HL-60 (cell line): Measurements from ENCODE around the gene LIM2.

Experiments
- DNase-seq, 2 experiments: peaks; one replicate each; pipeline ENCODE4 v3.0.0-alpha.2; 2010 to 2020; ENCODE audit warnings: low read depth in 1 of 2, low spot score in 1 of 2
- H3K27ac ChIP-seq: fragments of 250-450 bp; sonication (Bioruptor Pico); replicated peaks from 2 replicates; pipeline ENCODE4 v1.5.1; 2020; ENCODE audit warnings: mild to moderate bottlenecking, moderate library complexity
- H3K27me3 ChIP-seq: fragments of 250-450 bp; sonication (Bioruptor Pico); 2 replicates; pipeline ENCODE4 v1.5.1; 2021; ENCODE audit warnings: mild to moderate bottlenecking, moderate library complexity; ENCODE audit not compliant: insufficient read depth, poor library complexity, severe bottlenecking
- H3K4me3 ChIP-seq: replicated peaks from 2 replicates; pipeline ENCODE4 v1.5.1; 2011; ENCODE audit warnings: mild to moderate bottlenecking, control low read depth, low read length; ENCODE audit not compliant: insufficient read depth
- CTCF ChIP-seq: IDR thresholded peaks from one replicate; pipeline ENCODE4 v1.5.1; 2011; ENCODE audit warnings: low read length, control low read depth, inconsistent platforms; ENCODE audit not compliant: insufficient read depth
- GABPA ChIP-seq: IDR thresholded peaks from 2 replicates; pipeline ENCODE4 v1.6.1; 2012; ENCODE audit warnings: low read depth
- POLR2AphosphoS5 ChIP-seq: IDR thresholded peaks from 2 replicates; pipeline ENCODE4 v1.6.1; 2012; ENCODE audit warnings: low read depth
- REST ChIP-seq: IDR thresholded peaks from 2 replicates; pipeline ENCODE4 v1.6.1; 2012; ENCODE audit warnings: low read depth; ENCODE audit not compliant: insufficient replicate concordance
- SPI1 ChIP-seq: IDR thresholded peaks from 2 replicates; pipeline ENCODE4 v1.6.1; 2012; ENCODE audit warnings: low read depth, mild to moderate bottlenecking, borderline replicate concordance

Gene LIM2

GRCh38 chr19:51359294-51359693, 28.5 kb downstream of the LIM2 start:
- DNase-seq = no peak
- Histone ChIP-seq H3K27me3 (no peaks in the 10 kb centered on the region), H3K27ac (no peak overlapping the region), H3K4me3 (no peak overlapping the region)
- TF ChIP-seq GABPA = no peak
- TF ChIP-seq REST = no peak
- TF ChIP-seq CTCF = no peak
- no peak for TF ChIP-seq POLR2AphosphoS5
- TF ChIP-seq SPI1 = no peak

GRCh38 chr19:51357952-51358351, 29.8 kb downstream of the LIM2 start:
- TF ChIP-seq REST (no peak), GABPA (no peak), POLR2AphosphoS5 (no peak), SPI1 (no peak), CTCF (no peak)
- Histone ChIP-seq H3K27me3 (no peaks in the 10 kb centered on the region), H3K27ac (no peak overlapping the region), H3K4me3 (no peak overlapping the region)
- DNase-seq = no peak

GRCh38 chr19:51356159-51356801, 31.5 kb downstream of the LIM2 start:
- Histone ChIP-seq H3K27ac (no peak overlapping the region), H3K4me3 (no peak overlapping the region), H3K27me3 (no peaks in the 10 kb centered on the region)
- TF ChIP-seq GABPA = no peak
- no peak for TF ChIP-seq POLR2AphosphoS5
- no peak for TF ChIP-seq CTCF
- TF ChIP-seq SPI1 = no peak
- no peak for DNase-seq

- no peak for DNase-seq
- H3K27me3 ChIP-seq = no peaks in the 10 kb centered on the region
- no peak overlapping the region for H3K27ac ChIP-seq
- H3K4me3 ChIP-seq = no peak overlapping the region
- no peak for TF ChIP-seq SPI1
- no peak for TF ChIP-seq REST
- TF ChIP-seq POLR2AphosphoS5 = no peak
- no peak for TF ChIP-seq CTCF
- TF ChIP-seq GABPA = no peak
These were observed 33.0 kb downstream of the LIM2 start for GRCh38 chr19:51354742-51355148.
